Epithelial cell of proximal tubule (primary cell): ENCODE data around the gene TAF9. TPM values are rescaled to one million over a fixed set of nuclear protein-coding genes. Genes with fewer than 3 reads are reported as not detected.
"Not testable (repeated sequence)": the region's sequence is repeated elsewhere in the genome, so short reads cannot be mapped to it uniquely, and the experiment has no call there.

Experiments
- DNase-seq: peaks from one replicate; pipeline ENCODE4 v3.0.0-alpha.2; 2011; ENCODE audit warnings: low read depth
- H3K4me3 ChIP-seq: 2 replicates; pipeline ENCODE4 v1.5.1; 2011; ENCODE audit warnings: low read depth, mild to moderate bottlenecking, low read length
- total RNA-seq: library from RNA; depleted of rRNA; stranded (reverse); fragments of >200 nt; gene quantifications from 2 replicates; pipeline ENCODE4 v1.2.3, GENCODE V29; 2015
- TF ChIP-seq, protein P1 (sequence below): conservative IDR thresholded peaks from 2 replicates; pipeline ENCODE4 v1.5.1; 2012; ENCODE audit warnings: low read depth, mild to moderate bottlenecking, low read length

TAF9 gene
- total RNA-seq, 1 donor from 2014 or later = 34.5 TPM

DNA sequence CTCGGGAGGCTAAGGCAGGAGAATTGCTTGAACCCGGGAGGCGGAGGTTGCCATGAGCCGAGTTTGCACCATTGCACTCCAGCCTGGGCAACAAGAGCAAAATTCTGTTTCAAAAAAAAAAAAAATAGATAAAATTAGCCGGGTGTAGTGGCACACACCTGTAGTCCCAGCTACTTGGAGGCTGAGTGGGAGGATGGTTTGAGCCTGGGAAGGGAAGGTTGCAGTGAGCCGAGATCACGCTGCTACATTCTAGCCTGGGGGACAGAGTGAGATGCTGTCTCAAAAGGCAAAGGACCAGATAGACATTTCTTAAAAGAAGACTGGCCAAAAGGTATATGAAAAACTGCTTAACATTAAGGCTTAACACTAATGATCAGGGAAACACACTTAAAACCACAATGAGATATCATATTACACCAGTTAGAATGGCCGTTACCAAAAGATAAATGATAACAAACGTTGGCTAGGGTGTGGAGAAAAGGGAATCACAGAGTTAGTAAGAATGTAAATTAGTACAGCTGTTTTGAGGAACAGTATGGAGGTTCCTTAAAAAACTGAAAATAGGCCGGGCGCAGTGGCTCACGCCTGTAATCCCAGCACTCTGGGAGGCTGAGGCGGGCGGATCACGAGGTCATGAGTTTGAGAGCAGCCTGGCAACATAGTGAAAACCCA is 35.5 kb upstream of the TAF9 start:
- DNase-seq = no peak
- TF ChIP-seq, protein P1, sequence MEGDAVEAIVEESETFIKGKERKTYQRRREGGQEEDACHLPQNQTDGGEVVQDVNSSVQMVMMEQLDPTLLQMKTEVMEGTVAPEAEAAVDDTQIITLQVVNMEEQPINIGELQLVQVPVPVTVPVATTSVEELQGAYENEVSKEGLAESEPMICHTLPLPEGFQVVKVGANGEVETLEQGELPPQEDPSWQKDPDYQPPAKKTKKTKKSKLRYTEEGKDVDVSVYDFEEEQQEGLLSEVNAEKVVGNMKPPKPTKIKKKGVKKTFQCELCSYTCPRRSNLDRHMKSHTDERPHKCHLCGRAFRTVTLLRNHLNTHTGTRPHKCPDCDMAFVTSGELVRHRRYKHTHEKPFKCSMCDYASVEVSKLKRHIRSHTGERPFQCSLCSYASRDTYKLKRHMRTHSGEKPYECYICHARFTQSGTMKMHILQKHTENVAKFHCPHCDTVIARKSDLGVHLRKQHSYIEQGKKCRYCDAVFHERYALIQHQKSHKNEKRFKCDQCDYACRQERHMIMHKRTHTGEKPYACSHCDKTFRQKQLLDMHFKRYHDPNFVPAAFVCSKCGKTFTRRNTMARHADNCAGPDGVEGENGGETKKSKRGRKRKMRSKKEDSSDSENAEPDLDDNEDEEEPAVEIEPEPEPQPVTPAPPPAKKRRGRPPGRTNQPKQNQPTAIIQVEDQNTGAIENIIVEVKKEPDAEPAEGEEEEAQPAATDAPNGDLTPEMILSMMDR = no peak
- H3K4me3 ChIP-seq = no peak overlapping the region

DNA sequence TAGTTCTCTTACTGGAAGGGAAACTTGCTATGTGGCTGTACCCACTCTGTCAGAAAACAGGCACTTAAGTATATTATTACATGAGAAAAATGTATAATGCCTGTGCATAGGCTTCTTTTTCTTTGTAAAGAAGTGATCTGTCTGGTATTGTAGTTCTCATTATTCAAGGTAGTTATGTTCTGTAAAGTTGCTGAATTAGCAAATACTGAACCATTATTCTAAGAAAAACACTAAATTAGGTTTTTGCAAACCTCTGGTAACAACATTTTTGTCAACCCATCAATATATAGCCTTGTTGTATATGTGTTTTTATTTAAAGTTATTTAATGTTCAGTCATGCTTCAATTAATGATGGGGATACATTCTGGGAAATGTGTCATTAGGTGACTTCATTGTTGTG is 9.1 kb upstream of the TAF9 start:
- no peak for DNase-seq
- TF ChIP-seq, protein P1 = no peak
- no peak overlapping the region for H3K4me3 ChIP-seq

DNA sequence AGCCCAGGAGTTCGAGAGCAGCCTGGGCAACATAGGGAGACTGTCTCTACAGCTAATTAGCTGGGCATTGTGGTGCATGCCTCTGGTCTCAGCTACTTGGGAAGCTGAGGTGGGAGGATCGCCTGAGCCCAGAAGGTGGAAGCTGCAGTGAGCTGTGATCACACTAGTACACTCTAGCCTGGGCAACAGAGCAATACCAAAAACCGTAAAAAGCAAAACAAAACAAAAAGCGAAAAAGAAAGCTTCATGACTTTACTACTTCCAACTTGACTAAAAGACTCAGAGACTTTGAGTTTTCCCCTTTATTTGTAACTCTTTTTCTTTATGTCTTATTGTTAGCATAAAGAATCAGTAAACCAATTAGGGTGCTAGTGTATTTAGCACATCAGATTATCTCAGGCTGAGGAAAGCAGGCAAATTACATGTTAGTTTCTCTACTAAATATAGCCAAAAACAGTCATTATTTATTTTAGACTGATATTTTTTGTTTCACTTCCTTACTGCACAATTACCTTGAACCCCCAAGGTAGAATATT is 5.7 kb upstream of the TAF9 start:
- TF ChIP-seq, protein P1 = no peak
- no peak for DNase-seq
- H3K4me3 ChIP-seq = no peak overlapping the region

DNA sequence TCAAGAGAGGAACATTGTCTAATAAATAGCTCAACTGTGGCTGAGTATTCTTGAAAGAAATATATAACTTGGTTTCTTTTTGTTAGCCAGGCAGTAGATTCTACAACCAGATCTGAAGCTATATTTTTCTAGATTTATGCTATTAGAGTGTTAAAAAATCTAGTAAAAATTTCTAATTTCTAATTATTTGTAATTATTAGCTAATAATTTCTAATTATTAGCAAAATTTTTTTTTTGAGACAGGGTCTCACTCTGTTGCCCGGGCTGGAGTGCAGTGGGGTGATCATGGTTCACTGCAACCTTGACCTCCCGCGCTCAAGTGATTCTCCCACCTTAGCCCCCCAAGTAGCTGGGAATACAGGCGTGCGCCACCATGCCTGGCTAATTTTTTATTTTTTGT is 3.1 kb upstream of the TAF9 start:
- no peak overlapping the region for H3K4me3 ChIP-seq
- DNase-seq = no peak

DNA sequence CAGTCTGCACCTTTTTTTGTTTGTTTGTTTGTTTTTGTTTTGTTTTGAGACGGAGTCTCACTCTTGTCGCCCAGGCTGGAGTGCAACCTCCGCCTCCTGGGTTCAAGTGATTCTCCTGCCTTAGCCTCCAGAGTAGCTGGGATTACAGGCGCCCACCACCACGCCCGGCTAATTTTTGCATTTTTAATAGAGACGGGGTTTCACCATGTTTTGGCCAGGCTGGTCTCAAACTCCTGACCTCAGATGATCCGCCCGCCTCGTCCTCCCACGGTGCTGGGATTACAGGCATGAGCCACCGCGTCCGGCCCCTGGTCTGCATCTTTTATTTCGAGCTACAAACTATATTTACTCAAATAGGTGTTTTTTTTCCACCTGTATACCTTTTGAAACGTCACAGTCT is 1.0 kb upstream of the TAF9 start:
- H3K4me3 ChIP-seq = peak overlapping the region; percentile 91

More for the DNA sequence above, 3.1 kb upstream of the TAF9 start:
- TF ChIP-seq, protein P1 = no peak

DNA sequence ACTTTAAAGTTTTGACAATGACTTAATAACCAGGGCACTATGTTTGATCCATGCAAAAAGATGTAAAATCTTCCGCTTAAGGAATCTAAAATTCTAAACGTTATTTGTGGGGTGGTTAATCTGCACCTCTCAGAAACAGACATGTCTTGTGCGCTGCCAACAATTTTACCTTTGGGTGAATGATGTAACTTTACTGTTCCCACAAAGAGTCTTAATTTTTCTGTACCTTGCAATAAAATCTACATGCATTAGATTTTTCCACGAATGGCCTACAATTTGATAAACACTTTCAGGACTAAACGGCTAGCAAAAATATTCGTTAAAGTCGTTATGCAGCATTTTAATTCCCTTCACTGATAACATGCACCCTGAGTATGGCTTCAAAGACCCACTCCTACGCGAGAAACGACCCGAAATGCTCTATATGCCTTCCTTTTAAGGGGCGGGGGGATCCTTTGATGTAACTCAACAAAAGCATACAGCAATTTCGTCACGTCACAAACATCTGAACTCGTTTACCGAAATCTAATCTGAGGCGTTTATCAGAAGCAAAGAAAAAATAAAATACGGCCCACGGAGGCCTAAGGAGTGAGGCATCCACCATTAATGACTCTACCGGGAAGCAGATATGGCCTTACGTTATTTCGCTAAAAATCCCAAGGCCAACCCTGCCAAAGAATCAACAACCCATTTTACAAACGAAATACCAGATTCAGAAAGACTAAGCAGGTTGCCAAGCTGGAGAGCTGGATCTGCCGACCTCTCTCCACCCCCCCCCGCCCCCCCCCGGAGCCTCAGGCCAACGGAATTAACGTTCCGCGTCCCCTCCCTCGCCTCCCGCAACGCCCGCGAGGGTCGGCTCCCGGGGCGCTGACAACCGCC is 621 bp downstream of the TAF9 start:
- no peak for DNase-seq
- H3K4me3 ChIP-seq = peak overlapping the region; percentile 91
- TF ChIP-seq, protein P1 = no peak

More for the DNA sequence above, 1.0 kb upstream of the TAF9 start:
- DNase-seq = not testable (repeated sequence)

DNA sequence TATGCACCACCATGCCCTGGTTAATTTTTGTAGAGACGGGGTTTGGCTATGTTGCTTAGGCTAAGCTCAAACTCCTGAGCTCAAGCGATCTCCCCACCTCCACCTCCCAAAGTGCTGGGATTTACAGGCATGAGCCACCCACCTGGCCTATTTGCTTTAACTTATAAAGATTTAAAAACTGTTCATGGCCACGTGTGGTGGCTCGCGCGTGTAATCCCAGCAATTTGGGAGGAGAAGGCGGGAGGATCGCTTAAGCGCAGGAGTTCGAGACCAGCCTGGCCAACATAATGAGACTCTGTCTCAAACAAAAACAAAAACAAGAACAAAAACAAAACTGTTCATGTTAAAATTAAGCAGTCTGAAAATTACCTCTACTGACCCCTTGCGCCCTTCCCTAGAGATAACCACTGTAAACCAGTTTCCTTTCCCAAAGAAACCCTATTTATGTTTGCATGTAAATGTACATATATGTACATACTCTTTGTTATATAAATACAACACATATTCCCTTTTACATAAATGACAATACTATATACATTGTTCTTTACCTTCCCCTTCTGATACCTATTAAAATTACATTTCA is 1.5 kb downstream of the TAF9 start:
- H3K4me3 ChIP-seq = peak overlapping the region; percentile 91
- no peak for DNase-seq
- TF ChIP-seq, protein P1 = no peak
